GM19035 (cell line): ENCODE results near the gene PEX10.
"Not testable (repeated sequence)": the region's sequence is repeated elsewhere in the genome, so short reads cannot be mapped to it uniquely, and the experiment has no call there.

Source experiments
- ATAC-seq: cut with Tn5 transposase; IDR thresholded peaks from one replicate; pipeline ENCODE4 v1.9.1; 2021; ENCODE audit not compliant: unreplicated experiment

PEX10 gene

GRCh38 chr1:2412395-2412772, at the start of gene PEX10:
TSS of gene PEX10 (minus strand) at chr1:2412564. CDS start at chr1:2412502, 62 bp downstream.
- ATAC-seq: peak; percentile 83

- ATAC-seq: no peak
These were observed 48.8 kb upstream of the PEX10 start for GRCh38 chr1:2460996-2461751.

- no peak for ATAC-seq
These were observed 47.8 kb upstream of the PEX10 start for GRCh38 chr1:2460203-2460602.

- ATAC-seq: no peak
These were observed 47.4 kb upstream of the PEX10 start for GRCh38 chr1:2459757-2460156.

- not testable (repeated sequence) for ATAC-seq
These were observed 46.9 kb upstream of the PEX10 start for GRCh38 chr1:2459102-2459753.

GRCh38 chr1:2458687-2459086, 46.3 kb upstream of the PEX10 start:
- ATAC-seq: no peak

- ATAC-seq: no peak
These were observed 45.1 kb upstream of the PEX10 start for GRCh38 chr1:2457444-2457843.

- no peak for ATAC-seq
These were observed 43.4 kb upstream of the PEX10 start for GRCh38 chr1:2455757-2456156.

- no peak for ATAC-seq
These were observed 41.9 kb upstream of the PEX10 start for GRCh38 chr1:2454227-2454626.

GRCh38 chr1:2452932-2453315, 40.6 kb upstream of the PEX10 start:
- no peak for ATAC-seq

- ATAC-seq: no peak
These were observed 40.0 kb upstream of the PEX10 start for GRCh38 chr1:2452201-2452931.

- no peak for ATAC-seq
These were observed 39.4 kb upstream of the PEX10 start for GRCh38 chr1:2451741-2452140.

GRCh38 chr1:2449636-2450454, 37.5 kb upstream of the PEX10 start:
- no peak for ATAC-seq

- no peak for ATAC-seq
These were observed 35.7 kb upstream of the PEX10 start for GRCh38 chr1:2448098-2448445.

- ATAC-seq: no peak
These were observed 35.1 kb upstream of the PEX10 start for GRCh38 chr1:2447276-2448097.

- no peak for ATAC-seq
These were observed 34.5 kb upstream of the PEX10 start for GRCh38 chr1:2446861-2447260.

- ATAC-seq: no peak
These were observed 34.0 kb upstream of the PEX10 start for GRCh38 chr1:2446394-2446793.

GRCh38 chr1:2445823-2446215, 33.5 kb upstream of the PEX10 start:
- ATAC-seq: no peak

GRCh38 chr1:2445162-2445822, 32.9 kb upstream of the PEX10 start:
- ATAC-seq: no peak

- ATAC-seq: no peak
These were observed 31.8 kb upstream of the PEX10 start for GRCh38 chr1:2444138-2444591.
